HepG2 (cell line): ENCODE measurements around the gene MRPL20. TPM values are rescaled to one million over a fixed set of nuclear protein-coding genes. Genes with fewer than 3 reads are reported as not detected.

Experiments used
- AGO2 ChIP-seq: fragments of 200-400 bp; formaldehyde crosslinking; optimal IDR thresholded peaks from 2 replicates; pipeline ENCODE3; 2017; ENCODE audit warnings: mild to moderate bottlenecking, low read depth, low read length, moderate library complexity
- AKAP8 ChIP-seq: sonication (generic); formaldehyde crosslinking; IDR thresholded peaks from 2 replicates; pipeline ENCODE4 v1.5.1; 2020; ENCODE audit warnings: mild to moderate bottlenecking, missing genetic modification reagents
- CTCF ChIP-seq: sonication (generic); formaldehyde crosslinking; IDR thresholded peaks from 2 replicates; pipeline ENCODE4 v1.5.0; 2020; ENCODE audit warnings: mild to moderate bottlenecking, missing genetic modification reagents, moderate library complexity
- PHF21A ChIP-seq: sonication (generic); formaldehyde crosslinking; IDR thresholded peaks from 2 replicates; pipeline ENCODE4 v1.5.0; 2020; ENCODE audit warnings: mild to moderate bottlenecking, missing genetic modification reagents
- TOE1 ChIP-seq: sonication (generic); formaldehyde crosslinking; IDR thresholded peaks from 2 replicates; pipeline ENCODE4 v1.4.0; 2020; ENCODE audit warnings: mild to moderate bottlenecking, missing genetic modification reagents
- UBTF ChIP-seq: sonication (generic); formaldehyde crosslinking; IDR thresholded peaks from 2 replicates; pipeline ENCODE4 v1.4.0; 2020; ENCODE audit warnings: mild to moderate bottlenecking, missing genetic modification reagents
- YEATS4 ChIP-seq: sonication (generic); formaldehyde crosslinking; IDR thresholded peaks from 2 replicates; pipeline ENCODE4 v1.4.0; 2020; ENCODE audit warnings: missing genetic modification reagents, borderline replicate concordance
- ZKSCAN1 ChIP-seq: fragments of 150-350 bp; IDR thresholded peaks from 2 replicates; pipeline ENCODE4 v1.6.1; 2014; ENCODE audit warnings: low read length
- ZNF407 ChIP-seq: sonication (generic); formaldehyde crosslinking; IDR thresholded peaks from one replicate; pipeline ENCODE4 v1.5.1; 2020; ENCODE audit warnings: mild to moderate bottlenecking, missing genetic modification reagents; ENCODE audit errors: not compliant biosample characterization
- ZNF772 ChIP-seq: sonication (generic); formaldehyde crosslinking; IDR thresholded peaks from 2 replicates; pipeline ENCODE4 v1.5.0; 2020; ENCODE audit warnings: mild to moderate bottlenecking, missing genetic modification reagents
- ZSCAN20 ChIP-seq: sonication (generic); formaldehyde crosslinking; IDR thresholded peaks from 2 replicates; pipeline ENCODE4 v1.4.0; 2020; ENCODE audit warnings: missing genetic modification reagents, mild to moderate bottlenecking, borderline replicate concordance
- ZSCAN31 ChIP-seq: sonication (generic); formaldehyde crosslinking; IDR thresholded peaks from 2 replicates; pipeline ENCODE4 v1.5.0; 2020; ENCODE audit warnings: low read depth, mild to moderate bottlenecking, missing genetic modification reagents
- polyA plus RNA-seq, 8 experiments: library from polyadenylated mRNA; depleted of rRNA in 3 of 8; stranded (reverse) in 7 of 8; unstranded in 1 of 8; fragments of >200 nt; fragmentation: Illumina TruSeq in 4 of 8; extraction: Trizol in 4 of 8; gene quantifications; 2 replicates each; pipeline versions ENCODE4 v1.2.1 to v1.2.3, GENCODE V29; 2011 to 2016; ENCODE audit warnings: low read depth in 4 of 8, missing spikeins in 1 of 8, mixed read lengths in 1 of 8; ENCODE audit not compliant: insufficient read depth in 1 of 8
- total RNA-seq, 5 experiments: library from RNA; depleted of rRNA; stranded (reverse); fragments of >200 nt; fragmentation: Illumina TruSeq; extraction: Trizol; gene quantifications; 2 replicates each; pipeline ENCODE4 v1.2.3, GENCODE V29; 2016; ENCODE audit warnings: low read depth in 1 of 5

The MRPL20 gene
- total and polyA plus RNA-seq, 2 of the 13 experiments (the other 11 are each of a cell fraction or from before 2014, with no cell fraction given): 59.2 to 127 TPM

GRCh38 chr1:1359664-1360468 is 47.2 kb downstream of the MRPL20 start (continued):
- peak; percentile 50 for TF ChIP-seq ZNF407
- peak; percentile 48; the same call in 1 of the 2 replicates for TF ChIP-seq ZNF772 (CRISPR knock-in tag)
- TF ChIP-seq AGO2: peak; percentile 84
- peak; percentile 52; the same call in 1 of the 2 replicates for TF ChIP-seq UBTF (CRISPR knock-in tag)
- peak; percentile 12; the same call in 1 of the 2 replicates for TF ChIP-seq AKAP8 (CRISPR knock-in tag)
- TF ChIP-seq ZKSCAN1: no peak
- peak; percentile 73 for TF ChIP-seq PHF21A (CRISPR knock-in tag)
- 0 out of 2 replicates have a peak, but pooled peaks have one; percentile 45 for TF ChIP-seq ZSCAN20 (CRISPR knock-in tag)
- peak; percentile 31 for TF ChIP-seq CTCF (CRISPR knock-in tag)
- TF ChIP-seq ZSCAN31: peak; percentile 35; the same call in 1 of the 2 replicates
- TF ChIP-seq TOE1 (CRISPR knock-in tag): no peak
- TF ChIP-seq YEATS4 (CRISPR knock-in tag): peak; percentile 59; the same call in 1 of the 2 replicates
